ENCODE data around the gene SLC25A29.

SLC25A29 gene

DNA sequence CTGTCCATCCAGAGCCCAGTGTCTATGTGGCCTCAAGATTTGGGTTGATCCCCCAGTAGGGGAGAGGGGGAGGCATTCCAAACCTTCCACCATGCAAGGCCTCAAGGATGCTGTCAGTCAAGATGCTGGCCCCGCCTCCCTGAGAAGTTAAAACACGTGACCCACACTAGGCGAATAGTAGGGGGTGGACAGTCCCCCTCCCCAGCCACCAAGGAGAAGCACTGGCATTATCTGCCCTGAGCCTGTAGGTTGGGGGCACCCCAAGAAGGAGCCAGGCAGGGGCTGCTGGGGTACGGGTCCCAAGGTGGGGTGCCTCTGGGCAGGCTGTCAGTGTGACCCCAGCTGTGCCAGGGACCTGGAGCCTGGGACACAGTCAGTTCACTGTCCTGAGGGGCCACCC is 2.3 kb downstream of the SLC25A29 start:
- Histone ChIP-seq H3F3A (ENCODE audit: low read depth) (no peaks in the 10 kb centered on the region), H4K20me1 (ENCODE audit: insufficient read depth, low read length, poor library complexity, severe bottlenecking) (peaks cover 34% of the 10 kb centered on the region), H3K36me3 (ENCODE audit: insufficient read depth, low read length) (peaks cover under 1% of the 10 kb centered on the region; the same call in 1 of the 2 replicates), H3K4me2 (ENCODE audit: low read depth, low read length, poor library complexity, severe bottlenecking) (peak overlapping the region; percentile 95), H2AFZ (ENCODE audit: low read length) (no peak overlapping the region), H3K4me1 (ENCODE audit: insufficient read depth, low read length, poor library complexity, severe bottlenecking) (peaks cover 43% of the 10 kb centered on the region), H3K9me3 (ENCODE audit: insufficient read depth, low read depth, low read length) (no peaks in the 10 kb centered on the region), H3K9me2 (replicated peaks; ENCODE audit: low read depth, low read length) (no peaks in the 10 kb centered on the region), H3K27me3 (ENCODE audit: insufficient read depth, low read length, poor library complexity, severe bottlenecking) (no peaks in the 10 kb centered on the region), H3K79me2 (ENCODE audit: insufficient read depth, low read length) (peaks cover 79% of the 10 kb centered on the region), H3K4me3 (ENCODE audit: low read length, poor library complexity, severe bottlenecking) (peak overlapping the region; percentile 89), H3K9ac (ENCODE audit: low read depth, low read length, poor library complexity, severe bottlenecking) (no peak overlapping the region)
- TF ChIP-seq EZH2phosphoT487 (IDR thresholded peaks at IDR 0.05; ENCODE audit: borderline replicate concordance): no peak
- TF ChIP-seq, protein P1, sequence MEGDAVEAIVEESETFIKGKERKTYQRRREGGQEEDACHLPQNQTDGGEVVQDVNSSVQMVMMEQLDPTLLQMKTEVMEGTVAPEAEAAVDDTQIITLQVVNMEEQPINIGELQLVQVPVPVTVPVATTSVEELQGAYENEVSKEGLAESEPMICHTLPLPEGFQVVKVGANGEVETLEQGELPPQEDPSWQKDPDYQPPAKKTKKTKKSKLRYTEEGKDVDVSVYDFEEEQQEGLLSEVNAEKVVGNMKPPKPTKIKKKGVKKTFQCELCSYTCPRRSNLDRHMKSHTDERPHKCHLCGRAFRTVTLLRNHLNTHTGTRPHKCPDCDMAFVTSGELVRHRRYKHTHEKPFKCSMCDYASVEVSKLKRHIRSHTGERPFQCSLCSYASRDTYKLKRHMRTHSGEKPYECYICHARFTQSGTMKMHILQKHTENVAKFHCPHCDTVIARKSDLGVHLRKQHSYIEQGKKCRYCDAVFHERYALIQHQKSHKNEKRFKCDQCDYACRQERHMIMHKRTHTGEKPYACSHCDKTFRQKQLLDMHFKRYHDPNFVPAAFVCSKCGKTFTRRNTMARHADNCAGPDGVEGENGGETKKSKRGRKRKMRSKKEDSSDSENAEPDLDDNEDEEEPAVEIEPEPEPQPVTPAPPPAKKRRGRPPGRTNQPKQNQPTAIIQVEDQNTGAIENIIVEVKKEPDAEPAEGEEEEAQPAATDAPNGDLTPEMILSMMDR (conservative IDR thresholded peaks at IDR 0.05; ENCODE audit: low read length): no peak

DNA sequence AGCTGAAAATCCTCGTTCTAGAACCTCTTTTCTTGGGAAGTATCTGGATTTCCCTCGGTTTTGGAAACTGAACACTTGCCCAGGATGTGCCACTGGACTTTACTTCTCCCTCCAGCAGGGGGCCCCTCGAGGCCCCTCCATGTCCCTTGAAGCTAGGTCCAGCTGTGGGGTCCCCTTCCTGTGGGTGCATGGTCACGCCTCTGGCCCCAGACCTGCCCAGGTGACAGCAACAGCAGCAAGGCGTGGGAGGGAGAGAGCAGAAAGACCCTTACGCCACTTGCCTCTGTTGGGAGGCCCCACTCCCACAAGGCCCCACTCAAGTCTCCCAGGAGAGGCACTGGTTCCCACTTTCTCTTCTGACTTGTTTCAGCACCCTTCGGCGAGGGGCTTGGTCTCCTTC is 3.1 kb downstream of the SLC25A29 start:
- Histone ChIP-seq H3K79me2 (ENCODE audit: insufficient read depth, low read length) (peaks cover 83% of the 10 kb centered on the region), H3K27me3 (ENCODE audit: insufficient read depth, low read length, poor library complexity, severe bottlenecking) (no peaks in the 10 kb centered on the region), H4K20me1 (ENCODE audit: insufficient read depth, low read length, poor library complexity, severe bottlenecking) (peaks cover 34% of the 10 kb centered on the region), H3K9ac (ENCODE audit: low read depth, low read length, poor library complexity, severe bottlenecking) (no peak overlapping the region), H3K4me1 (ENCODE audit: insufficient read depth, low read length, poor library complexity, severe bottlenecking) (peaks cover 37% of the 10 kb centered on the region), H3K36me3 (ENCODE audit: insufficient read depth, low read length) (peaks cover 8% of the 10 kb centered on the region; the same call in 1 of the 2 replicates), H3K4me2 (ENCODE audit: low read depth, low read length, poor library complexity, severe bottlenecking) (peak overlapping the region; percentile 95), H3F3A (ENCODE audit: low read depth) (no peaks in the 10 kb centered on the region), H3K9me2 (replicated peaks; ENCODE audit: low read depth, low read length) (no peaks in the 10 kb centered on the region), H3K9me3 (ENCODE audit: insufficient read depth, low read depth, low read length) (no peaks in the 10 kb centered on the region), H3K4me3 (ENCODE audit: low read length, poor library complexity, severe bottlenecking) (no peak overlapping the region), H2AFZ (ENCODE audit: low read length) (no peak overlapping the region)
- TF ChIP-seq EZH2phosphoT487 (IDR thresholded peaks at IDR 0.05; ENCODE audit: borderline replicate concordance): no peak
- TF ChIP-seq, protein P1 (conservative IDR thresholded peaks at IDR 0.05; ENCODE audit: low read length): peak; percentile 86

DNA sequence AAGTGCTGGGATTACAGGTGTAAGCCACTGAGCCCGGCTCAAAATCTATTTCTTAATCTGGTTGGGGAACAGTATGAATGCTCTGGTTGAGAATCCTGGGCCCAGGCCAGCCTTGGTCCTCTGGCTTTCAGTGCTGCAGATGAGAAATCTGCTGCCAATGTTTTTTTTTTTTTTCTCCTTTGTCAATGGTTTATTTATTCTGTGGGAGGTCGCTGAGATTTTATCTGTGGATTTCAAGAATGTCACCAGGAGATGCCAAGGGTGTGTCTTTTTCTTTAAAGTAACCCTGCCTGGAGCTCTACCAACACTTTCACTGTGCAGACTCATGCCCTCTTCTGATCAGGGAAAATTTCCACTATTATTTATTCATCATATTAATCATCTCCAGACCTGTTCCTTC is 3.6 kb downstream of the SLC25A29 start:
- Histone ChIP-seq H3K79me2 (ENCODE audit: insufficient read depth, low read length) (peaks cover 78% of the 10 kb centered on the region), H3K9me3 (ENCODE audit: insufficient read depth, low read depth, low read length) (no peaks in the 10 kb centered on the region), H3K9me2 (replicated peaks; ENCODE audit: low read depth, low read length) (no peaks in the 10 kb centered on the region), H3F3A (ENCODE audit: low read depth) (no peaks in the 10 kb centered on the region), H2AFZ (ENCODE audit: low read length) (no peak overlapping the region), H3K9ac (ENCODE audit: low read depth, low read length, poor library complexity, severe bottlenecking) (no peak overlapping the region), H3K4me1 (ENCODE audit: insufficient read depth, low read length, poor library complexity, severe bottlenecking) (peaks cover 32% of the 10 kb centered on the region), H3K4me2 (ENCODE audit: low read depth, low read length, poor library complexity, severe bottlenecking) (peak overlapping the region; percentile 95), H3K27me3 (ENCODE audit: insufficient read depth, low read length, poor library complexity, severe bottlenecking) (no peaks in the 10 kb centered on the region), H3K4me3 (ENCODE audit: low read length, poor library complexity, severe bottlenecking) (no peak overlapping the region), H4K20me1 (ENCODE audit: insufficient read depth, low read length, poor library complexity, severe bottlenecking) (peaks cover 34% of the 10 kb centered on the region), H3K36me3 (ENCODE audit: insufficient read depth, low read length) (peaks cover 12% of the 10 kb centered on the region; the same call in 1 of the 2 replicates)
- TF ChIP-seq, protein P1 (conservative IDR thresholded peaks at IDR 0.05; ENCODE audit: low read length): no peak
- no peak for TF ChIP-seq EZH2phosphoT487 (IDR thresholded peaks at IDR 0.05; ENCODE audit: borderline replicate concordance)

Measured in Loucy (cell line).